Trophoblast cell (in vitro differentiated cells and primary cell): ENCODE data around the gene PBX3.

Source experiments
- DNase-seq, 2 donors: peaks; one replicate each; pipeline ENCODE4 v3.0.0-alpha.2; 2016
- H2AFZ ChIP-seq: 2 replicates; pipeline ENCODE4 v1.6.1; 2013; ENCODE audit warnings: low read length, moderate library complexity, mild to moderate bottlenecking; ENCODE audit not compliant: insufficient read depth, poor library complexity
- H2AK5ac ChIP-seq: 2 replicates; pipeline ENCODE4 v1.6.1; 2013; ENCODE audit warnings: mild to moderate bottlenecking, low read length
- H2BK120ac ChIP-seq: 2 replicates; pipeline ENCODE4 v1.6.1; 2013; ENCODE audit warnings: low read length, mild to moderate bottlenecking, moderate library complexity; ENCODE audit not compliant: insufficient read depth, poor library complexity
- H2BK12ac ChIP-seq: 2 replicates; pipeline ENCODE4 v1.6.1; 2013; ENCODE audit warnings: mild to moderate bottlenecking, low read length, moderate library complexity
- H2BK5ac ChIP-seq: 2 replicates; pipeline ENCODE4 v1.6.1; 2013; ENCODE audit warnings: low read length, low read depth, moderate library complexity, mild to moderate bottlenecking; ENCODE audit not compliant: poor library complexity
- H3K14ac ChIP-seq: 2 replicates; pipeline ENCODE4 v1.6.1; 2013; ENCODE audit warnings: mild to moderate bottlenecking, low read length
- H3K18ac ChIP-seq: 2 replicates; pipeline ENCODE4 v1.6.1; 2013; ENCODE audit warnings: mild to moderate bottlenecking, low read length
- H3K23ac ChIP-seq: 2 replicates; pipeline ENCODE4 v1.6.1; 2013; ENCODE audit warnings: low read length
- H3K27ac ChIP-seq: 2 replicates; pipeline ENCODE4 v1.5.1; 2013; ENCODE audit warnings: low read depth, mild to moderate bottlenecking, inconsistent platforms, low read length, moderate library complexity
- H3K27me3 ChIP-seq: 2 replicates; pipeline ENCODE4 v1.6.1; 2013; ENCODE audit warnings: inconsistent platforms, mild to moderate bottlenecking, low read length, moderate library complexity; ENCODE audit not compliant: insufficient read depth
- H3K36me3 ChIP-seq, 2 experiments: 1 replicate in 1 of 2; 2 replicates in 1 of 2; pipeline ENCODE4 v1.6.1; 2013; ENCODE audit warnings: low read length in 2 of 2, mild to moderate bottlenecking in 2 of 2, moderate library complexity in 1 of 2; ENCODE audit not compliant: insufficient read depth in 2 of 2, control insufficient read depth in 1 of 2
- H3K4ac ChIP-seq: 2 replicates; pipeline ENCODE4 v1.6.1; 2013; ENCODE audit warnings: low read depth, mild to moderate bottlenecking, low read length, moderate library complexity
- H3K4me1 ChIP-seq, 2 experiments: 1 replicate in 1 of 2; 2 replicates in 1 of 2; pipeline ENCODE4 v1.6.1; 2013; ENCODE audit warnings: low read length in 2 of 2, mild to moderate bottlenecking in 2 of 2, moderate library complexity in 1 of 2; ENCODE audit not compliant: insufficient read depth in 2 of 2, control insufficient read depth in 1 of 2
- H3K4me2 ChIP-seq: 2 replicates; pipeline ENCODE4 v1.6.1; 2013; ENCODE audit warnings: inconsistent platforms, mild to moderate bottlenecking, low read length, moderate library complexity
- H3K4me3 ChIP-seq: 2 replicates; pipeline ENCODE4 v1.5.1; 2013; ENCODE audit warnings: mild to moderate bottlenecking, low read depth, low read length, inconsistent platforms
- H3K79me1 ChIP-seq: one replicate; pipeline ENCODE4 v1.6.1; 2013; ENCODE audit warnings: low read length
- H3K79me2 ChIP-seq: 2 replicates; pipeline ENCODE4 v1.6.1; 2013; ENCODE audit warnings: low read length, mild to moderate bottlenecking; ENCODE audit not compliant: control insufficient read depth, insufficient read depth, poor library complexity
- H3K9ac ChIP-seq: 2 replicates; pipeline ENCODE4 v1.6.1; 2013; ENCODE audit warnings: mild to moderate bottlenecking, low read length
- H3K9me3 ChIP-seq: 2 replicates; pipeline ENCODE4 v1.6.1; 2013; ENCODE audit warnings: low read depth, mild to moderate bottlenecking, control low read depth, inconsistent platforms, low read length; ENCODE audit not compliant: insufficient read depth
- H4K12ac ChIP-seq: 2 replicates; pipeline ENCODE4 v1.6.1; 2013; ENCODE audit warnings: low read depth, mild to moderate bottlenecking, low read length, moderate library complexity
- H4K8ac ChIP-seq: 2 replicates; pipeline ENCODE4 v1.6.1; 2013; ENCODE audit warnings: low read depth, mild to moderate bottlenecking, low read length, moderate library complexity
- H4K91ac ChIP-seq: one replicate; pipeline ENCODE4 v1.6.1; 2013; ENCODE audit warnings: low read depth, mild to moderate bottlenecking, low read length, moderate library complexity
- WGBS: extraction: QIAGEN DNeasy Blood & Tissue Kit; methylation state at CpG from one replicate; pipeline ENCODE4 v1.1.7; 2013; ENCODE audit warnings: missing lambda C conversion rate; ENCODE audit not compliant: insufficient read length, insufficient coverage; ENCODE audit errors: extremely low coverage; 5-methylcytosine and 5-hydroxymethylcytosine counted together

The PBX3 gene

GRCh38 chr9:125995006-125995405 lies 247.8 kb downstream of the PBX3 start:
- H3K79me2 ChIP-seq: no peaks in the 10 kb centered on the region
- H3K18ac ChIP-seq: no peak overlapping the region
- no peak overlapping the region for H2BK5ac ChIP-seq
- H3K4me1 ChIP-seq: no peaks in the 10 kb centered on the region
- no peak overlapping the region for H2AK5ac ChIP-seq
- H3K4ac ChIP-seq: no peak overlapping the region
- WGBS: no CpG with 5 or more reads among the region's 5 CpGs
- H3K9ac ChIP-seq: no peak overlapping the region
- no peak overlapping the region for H4K8ac ChIP-seq
- no peaks in the 10 kb centered on the region for H3K36me3 ChIP-seq
- no peaks in the 10 kb centered on the region for H3K79me1 ChIP-seq
- H4K12ac ChIP-seq: no peak overlapping the region
- no peak for DNase-seq
- no peak overlapping the region for H3K14ac ChIP-seq
- H3K23ac ChIP-seq: no peak overlapping the region
- H3K4me2 ChIP-seq: no peak overlapping the region
- H3K9me3 ChIP-seq: peaks cover 2% of the 10 kb centered on the region
- H2BK12ac ChIP-seq: no peak overlapping the region
- H3K27ac ChIP-seq: no peak overlapping the region
- no peak overlapping the region for H4K91ac ChIP-seq
- H3K4me3 ChIP-seq: no peak overlapping the region
- H2BK120ac ChIP-seq: no peak overlapping the region
- no peaks in the 10 kb centered on the region for H3K27me3 ChIP-seq
- no peak overlapping the region for H2AFZ ChIP-seq

GRCh38 chr9:125995706-125996105 lies 248.5 kb downstream of the PBX3 start:
- H3K79me1 ChIP-seq: no peaks in the 10 kb centered on the region
- H3K27me3 ChIP-seq: no peaks in the 10 kb centered on the region
- H2AK5ac ChIP-seq: no peak overlapping the region
- no peak overlapping the region for H2BK5ac ChIP-seq
- no peak overlapping the region for H3K9ac ChIP-seq
- no peaks in the 10 kb centered on the region for H3K36me3 ChIP-seq
- no peak overlapping the region for H4K8ac ChIP-seq
- H3K23ac ChIP-seq: no peak overlapping the region
- H3K4ac ChIP-seq: no peak overlapping the region
- H4K12ac ChIP-seq: no peak overlapping the region
- H3K79me2 ChIP-seq: no peaks in the 10 kb centered on the region
- H2BK12ac ChIP-seq: no peak overlapping the region
- no peak for DNase-seq
- H2AFZ ChIP-seq: no peak overlapping the region
- no peaks in the 10 kb centered on the region for H3K4me1 ChIP-seq
- WGBS: no CpG with 5 or more reads among the region's 10 CpGs
- peaks cover 2% of the 10 kb centered on the region for H3K9me3 ChIP-seq
- no peak overlapping the region for H4K91ac ChIP-seq
- H3K18ac ChIP-seq: no peak overlapping the region
- H3K4me3 ChIP-seq: no peak overlapping the region
- no peak overlapping the region for H3K4me2 ChIP-seq
- H3K14ac ChIP-seq: no peak overlapping the region
- H3K27ac ChIP-seq: no peak overlapping the region
- no peak overlapping the region for H2BK120ac ChIP-seq

- Histone ChIP-seq H3K4ac (no peak overlapping the region), H3K79me2 (no peaks in the 10 kb centered on the region), H4K12ac (no peak overlapping the region), H2AK5ac (no peak overlapping the region), H2BK120ac (no peak overlapping the region), H4K91ac (no peak overlapping the region), H3K79me1 (no peaks in the 10 kb centered on the region), H3K14ac (no peak overlapping the region), H3K23ac (no peak overlapping the region), H3K18ac (no peak overlapping the region), H3K4me1 (no peaks in the 10 kb centered on the region), H3K9ac (no peak overlapping the region), H3K27me3 (no peaks in the 10 kb centered on the region), H4K8ac (no peak overlapping the region), H3K4me2 (no peak overlapping the region), H2AFZ (no peak overlapping the region), H3K27ac (no peak overlapping the region), H3K4me3 (no peak overlapping the region), H2BK12ac (no peak overlapping the region), H3K9me3 (peaks cover 2% of the 10 kb centered on the region), H2BK5ac (no peak overlapping the region), H3K36me3 (no peaks in the 10 kb centered on the region)
- WGBS: no CpG with 5 or more reads among the region's 10 CpGs
- DNase-seq: no peak
These were observed 249.6 kb downstream of the PBX3 start for GRCh38 chr9:125996791-125997190.

- no peak overlapping the region for H4K91ac ChIP-seq
- H3K79me2 ChIP-seq: no peaks in the 10 kb centered on the region
- no peak overlapping the region for H2AK5ac ChIP-seq
- no peak overlapping the region for H3K4me2 ChIP-seq
- no peak overlapping the region for H2BK12ac ChIP-seq
- no CpG with 5 or more reads among the region's 17 CpGs for WGBS
- no peak for DNase-seq
- H2BK120ac ChIP-seq: no peak overlapping the region
- no peak overlapping the region for H3K4ac ChIP-seq
- no peak overlapping the region for H4K12ac ChIP-seq
- no peaks in the 10 kb centered on the region for H3K27me3 ChIP-seq
- no peak overlapping the region for H3K9ac ChIP-seq
- no peak overlapping the region for H4K8ac ChIP-seq
- no peak overlapping the region for H3K27ac ChIP-seq
- H3K79me1 ChIP-seq: no peaks in the 10 kb centered on the region
- H3K36me3 ChIP-seq: no peaks in the 10 kb centered on the region
- no peak overlapping the region for H2BK5ac ChIP-seq
- no peak overlapping the region for H3K14ac ChIP-seq
- no peak overlapping the region for H3K4me3 ChIP-seq
- peaks cover 2% of the 10 kb centered on the region for H3K9me3 ChIP-seq
- H2AFZ ChIP-seq: no peak overlapping the region
- H3K18ac ChIP-seq: no peak overlapping the region
- no peaks in the 10 kb centered on the region for H3K4me1 ChIP-seq
- no peak overlapping the region for H3K23ac ChIP-seq
These were observed 250.1 kb downstream of the PBX3 start for GRCh38 chr9:125997196-125997823.
